Coronary artery (tissue), 2 donors: ENCODE measurements around the gene EEF1A2.

ENCODE experiments used
- DNase-seq: peaks from one replicate; pipeline ENCODE4 v3.0.0-alpha.2; 2017; ENCODE audit warnings: low spot score
- H3K27ac ChIP-seq, 2 donors: fragments of 200-600 bp; sonication (generic); one replicate each; pipeline ENCODE4 v1.5.1; 2016 to 2019
- H3K4me3 ChIP-seq: fragments of 200-600 bp; sonication (generic); 2 replicates; pipeline ENCODE4 v1.5.1; 2016; ENCODE audit warnings: mild to moderate bottlenecking, moderate library complexity
- CTCF ChIP-seq: fragments of 200-600 bp; sonication (generic); IDR thresholded peaks from one replicate; pipeline ENCODE4 v1.5.1; 2019; ENCODE audit warnings: antibody characterized with exemption

EEF1A2 gene

GRCh38 chr20:63544958-63545516, 46.2 kb upstream of the EEF1A2 start:
- no peak for TF ChIP-seq CTCF
- DNase-seq: no peak
- no peak overlapping the region for H3K4me3 ChIP-seq
- H3K27ac ChIP-seq: no peak overlapping the region

GRCh38 chr20:63544241-63544957, 45.5 kb upstream of the EEF1A2 start:
- DNase-seq: no peak
- H3K4me3 ChIP-seq: no peak overlapping the region
- H3K27ac ChIP-seq: no peak overlapping the region
- no peak for TF ChIP-seq CTCF

GRCh38 chr20:63543733-63544132, 44.9 kb upstream of the EEF1A2 start:
- no peak for TF ChIP-seq CTCF
- Histone ChIP-seq H3K4me3 (no peak overlapping the region), H3K27ac (no peak overlapping the region)
- no peak for DNase-seq

- H3K4me3 ChIP-seq: no peak overlapping the region
- no peak for TF ChIP-seq CTCF
- no peak overlapping the region for H3K27ac ChIP-seq
- DNase-seq: no peak
Observed at GRCh38 chr20:63543131-63543530, 44.2 kb upstream of the EEF1A2 start.

GRCh38 chr20:63542696-63543095, 43.8 kb upstream of the EEF1A2 start:
- no peak for TF ChIP-seq CTCF
- Histone ChIP-seq H3K4me3 (no peak overlapping the region), H3K27ac (no peak overlapping the region)
- DNase-seq: no peak

- H3K4me3 ChIP-seq: no peak overlapping the region
- H3K27ac ChIP-seq: no peak overlapping the region
Observed at GRCh38 chr20:63542031-63542559, 43.2 kb upstream of the EEF1A2 start.

More at GRCh38 chr20:63542031-63542559, 43.2 kb upstream of the EEF1A2 start:
- DNase-seq: no peak
- TF ChIP-seq CTCF: no peak
